Parathyroid adenoma (tissue), 2 donors: ENCODE results near the gene CLEC2L.

ENCODE experiments used
- H2AFZ ChIP-seq: fragments of 300-600 bp; sonication (generic); one replicate; pipeline ENCODE4 v1.7.0; 2017; ENCODE audit warnings: antibody characterized with exemption, mild to moderate bottlenecking
- H3K27ac ChIP-seq: fragments of 300-600 bp; sonication (generic); one replicate; pipeline ENCODE4 v1.7.0; 2017
- H3K27me3 ChIP-seq: fragments of 300-600 bp; sonication (generic); one replicate; pipeline ENCODE4 v1.7.0; 2017; ENCODE audit warnings: low read length; ENCODE audit not compliant: control insufficient read depth, insufficient read depth
- H3K36me3 ChIP-seq: fragments of 300-600 bp; sonication (generic); one replicate; pipeline ENCODE4 v1.7.0; 2017; ENCODE audit warnings: low read length; ENCODE audit not compliant: control insufficient read depth, insufficient read depth
- H3K4me1 ChIP-seq: fragments of 300-600 bp; sonication (generic); one replicate; pipeline ENCODE4 v1.7.0; 2017; ENCODE audit warnings: control low read depth
- H3K4me2 ChIP-seq: fragments of 300-600 bp; sonication (generic); one replicate; pipeline ENCODE4 v1.7.0; 2017; ENCODE audit warnings: low read length
- H3K4me3 ChIP-seq: fragments of 300-600 bp; sonication (generic); one replicate; pipeline ENCODE4 v1.7.0; 2017; ENCODE audit warnings: low read depth, low read length
- H3K79me2 ChIP-seq: fragments of 300-600 bp; sonication (generic); one replicate; pipeline ENCODE4 v1.7.0; 2017; ENCODE audit warnings: control low read depth
- H3K9ac ChIP-seq: fragments of 300-600 bp; sonication (generic); one replicate; pipeline ENCODE4 v1.7.0; 2017; ENCODE audit warnings: mild to moderate bottlenecking
- H3K9me3 ChIP-seq: fragments of 300-600 bp; sonication (generic); one replicate; pipeline ENCODE4 v1.7.0; 2017; ENCODE audit warnings: low read length; ENCODE audit not compliant: control insufficient read depth
- CTCF ChIP-seq: fragments of 300-600 bp; sonication (generic); IDR thresholded peaks from one replicate; pipeline ENCODE4 v1.7.0; 2017; ENCODE audit warnings: antibody characterized with exemption, mild to moderate bottlenecking
- donor health status: primary hyperparathyroidism.

CLEC2L gene

DNA sequence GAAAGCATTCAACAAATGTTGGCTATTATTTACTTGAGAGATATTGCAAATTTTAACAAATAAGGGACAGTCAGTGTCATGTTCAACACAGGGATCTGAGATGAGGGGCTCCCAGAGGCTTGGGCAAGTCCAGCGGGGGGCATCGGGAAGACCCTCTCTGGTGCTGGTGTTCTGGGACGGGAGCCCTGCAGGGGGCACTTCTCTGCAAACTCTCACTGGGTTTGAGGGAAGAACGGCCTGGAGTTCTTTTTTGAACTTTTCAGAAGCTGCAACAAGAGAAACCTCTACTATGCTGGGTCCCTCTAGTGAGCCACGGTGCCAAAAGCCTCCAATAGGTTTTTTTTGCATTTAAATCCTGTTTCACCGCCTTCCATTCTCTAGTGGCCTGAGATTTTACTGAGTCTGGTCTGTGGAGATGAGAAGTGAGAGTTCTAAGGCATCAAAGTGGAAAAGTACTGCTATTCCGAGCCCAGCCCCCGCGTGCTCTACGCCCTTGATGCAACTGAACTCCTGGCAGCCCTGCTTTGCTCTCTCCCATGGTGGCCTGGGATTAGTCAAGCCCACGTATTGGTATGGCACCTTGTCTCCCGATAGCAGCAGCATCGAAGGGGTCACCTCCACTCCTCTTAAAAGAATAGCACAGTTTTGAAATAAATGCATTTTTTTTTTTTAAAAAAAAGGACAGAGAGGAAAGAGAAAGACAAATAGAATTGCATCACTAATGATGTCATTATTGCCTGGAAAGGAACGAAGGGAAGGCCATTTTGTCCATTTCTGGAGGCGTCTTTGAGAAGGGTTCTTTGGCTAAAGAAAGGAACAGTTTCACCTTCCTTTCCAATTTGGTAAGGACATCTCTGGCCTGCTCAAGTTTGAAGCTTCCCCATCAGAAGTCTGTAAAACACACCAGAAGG, 43.5 kb downstream of the CLEC2L start:
- H3K4me3 ChIP-seq: no peak overlapping the region
- no peak overlapping the region for H2AFZ ChIP-seq
- no peak for TF ChIP-seq CTCF
- no peaks in the 10 kb centered on the region for H3K27me3 ChIP-seq
- no peaks in the 10 kb centered on the region for H3K9me3 ChIP-seq
- no peaks in the 10 kb centered on the region for H3K36me3 ChIP-seq
- no peaks in the 10 kb centered on the region for H3K79me2 ChIP-seq
- no peak overlapping the region for H3K4me2 ChIP-seq
- H3K4me1 ChIP-seq: no peaks in the 10 kb centered on the region
- no peak overlapping the region for H3K9ac ChIP-seq
- no peak overlapping the region for H3K27ac ChIP-seq

DNA sequence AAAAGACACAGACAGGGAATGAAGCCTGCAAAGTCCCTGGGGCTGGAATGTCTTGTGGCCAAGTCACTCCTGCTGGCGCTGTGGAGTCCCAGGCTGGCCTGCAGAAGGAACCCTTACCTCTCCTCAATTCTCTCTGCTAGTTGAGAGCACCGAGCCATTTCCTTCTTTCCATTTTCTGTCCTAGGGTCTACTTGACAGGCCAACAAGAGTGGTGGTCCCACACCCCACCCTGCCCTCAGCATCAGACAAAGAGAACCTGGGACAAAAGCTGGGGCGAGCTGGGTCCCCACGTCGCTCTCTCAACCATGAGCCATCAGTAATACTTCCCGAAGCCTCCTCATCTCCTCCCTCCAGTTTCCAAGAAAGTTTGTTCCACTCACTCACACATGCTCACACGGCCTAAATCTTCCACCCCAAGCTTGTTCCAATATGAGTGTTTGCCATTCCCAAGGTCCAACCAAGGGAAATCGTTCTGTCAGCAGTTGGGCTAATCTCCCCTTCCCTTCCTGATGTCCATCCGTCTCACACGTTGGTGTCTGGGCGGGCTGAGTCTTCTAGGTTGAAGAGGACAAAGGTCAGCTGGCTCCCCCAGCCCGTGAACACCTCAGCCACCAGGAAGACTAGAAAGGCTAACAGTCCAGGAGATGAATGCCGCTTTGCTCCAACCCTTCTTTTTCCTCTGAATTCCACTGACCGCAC, 44.3 kb downstream of the CLEC2L start:
- no peaks in the 10 kb centered on the region for H3K36me3 ChIP-seq
- no peak overlapping the region for H3K4me2 ChIP-seq
- no peaks in the 10 kb centered on the region for H3K4me1 ChIP-seq
- H3K9ac ChIP-seq: no peak overlapping the region
- no peak overlapping the region for H3K4me3 ChIP-seq
- H3K27me3 ChIP-seq: no peaks in the 10 kb centered on the region
- H3K9me3 ChIP-seq: no peaks in the 10 kb centered on the region
- H3K27ac ChIP-seq: no peak overlapping the region
- no peak for TF ChIP-seq CTCF
- no peak overlapping the region for H2AFZ ChIP-seq
- no peaks in the 10 kb centered on the region for H3K79me2 ChIP-seq

DNA sequence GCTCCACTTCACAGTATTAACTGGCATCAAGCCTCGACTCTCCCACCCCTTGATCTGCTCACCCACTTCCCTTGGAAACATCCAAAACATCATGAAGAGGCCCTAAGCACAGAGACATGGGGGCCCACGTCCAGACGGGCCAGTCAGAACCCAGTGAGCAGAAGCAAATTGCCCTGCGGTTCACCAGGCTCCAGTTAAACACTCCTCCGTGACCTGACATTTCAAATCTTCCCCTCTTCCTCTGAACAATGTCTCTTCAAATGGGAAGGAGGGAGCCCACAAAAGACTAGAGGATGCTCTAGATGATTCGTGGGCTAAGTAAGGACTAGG, 44.8 kb downstream of the CLEC2L start:
- H3K4me2 ChIP-seq: no peak overlapping the region
- no peak overlapping the region for H2AFZ ChIP-seq
- no peak for TF ChIP-seq CTCF
- no peaks in the 10 kb centered on the region for H3K4me1 ChIP-seq
- H3K4me3 ChIP-seq: no peak overlapping the region
- H3K36me3 ChIP-seq: no peaks in the 10 kb centered on the region
- no peak overlapping the region for H3K9ac ChIP-seq
- no peaks in the 10 kb centered on the region for H3K27me3 ChIP-seq
- no peaks in the 10 kb centered on the region for H3K79me2 ChIP-seq
- no peak overlapping the region for H3K27ac ChIP-seq
- no peaks in the 10 kb centered on the region for H3K9me3 ChIP-seq

GRCh38 chr7:139568813-139569490, 45.5 kb downstream of the CLEC2L start:
- H3K9ac ChIP-seq: no peak overlapping the region
- peaks cover 1% of the 10 kb centered on the region for H3K4me1 ChIP-seq
- no peaks in the 10 kb centered on the region for H3K36me3 ChIP-seq
- no peaks in the 10 kb centered on the region for H3K9me3 ChIP-seq
- no peaks in the 10 kb centered on the region for H3K27me3 ChIP-seq
- no peak overlapping the region for H2AFZ ChIP-seq
- no peaks in the 10 kb centered on the region for H3K79me2 ChIP-seq
- no peak overlapping the region for H3K27ac ChIP-seq
- H3K4me2 ChIP-seq: no peak overlapping the region
- no peak overlapping the region for H3K4me3 ChIP-seq
- TF ChIP-seq CTCF: no peak
